GM18951 (cell line): ENCODE results near the gene UQCC2.

Experiments used
- POLR2A ChIP-seq: IDR thresholded peaks from 4 replicates; pipeline ENCODE4 v1.6.1; 2011; ENCODE audit warnings: mild to moderate bottlenecking; ENCODE audit not compliant: insufficient read length, insufficient read depth; ENCODE audit errors: extremely low read depth
- in situ Hi-C: fragments of 300-500 bp; cut with MboI; formaldehyde crosslinking; loops from one replicate; pipeline ENCODE4 v1.12.0; 2022; ENCODE audit warnings: low sequenced_read_pairs, mixed read lengths, inconsistent platforms; ENCODE audit not compliant: unreplicated experiment

Gene UQCC2

DNA sequence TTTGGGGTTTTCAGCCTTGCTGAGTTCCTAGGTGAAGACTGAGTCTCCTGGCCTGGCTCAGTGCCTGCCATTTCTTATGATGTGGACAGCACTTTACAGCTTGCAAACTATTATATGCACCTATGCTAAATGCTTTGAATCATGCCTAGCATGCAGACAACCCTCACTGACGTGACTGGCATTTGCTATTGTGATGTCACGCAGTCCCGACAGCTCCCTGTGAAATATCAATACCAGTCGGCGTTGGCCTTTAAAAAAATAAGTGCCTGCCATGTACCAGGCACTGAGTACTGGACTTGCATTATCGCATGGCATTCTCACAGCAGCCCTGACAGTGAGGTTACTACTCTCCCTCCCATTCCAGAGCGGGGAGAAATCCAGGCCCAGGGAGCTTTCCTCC, 35.5 kb downstream of the UQCC2 start:
- TF ChIP-seq POLR2A, result no peak
- in situ Hi-C loops, result no loop called here

DNA sequence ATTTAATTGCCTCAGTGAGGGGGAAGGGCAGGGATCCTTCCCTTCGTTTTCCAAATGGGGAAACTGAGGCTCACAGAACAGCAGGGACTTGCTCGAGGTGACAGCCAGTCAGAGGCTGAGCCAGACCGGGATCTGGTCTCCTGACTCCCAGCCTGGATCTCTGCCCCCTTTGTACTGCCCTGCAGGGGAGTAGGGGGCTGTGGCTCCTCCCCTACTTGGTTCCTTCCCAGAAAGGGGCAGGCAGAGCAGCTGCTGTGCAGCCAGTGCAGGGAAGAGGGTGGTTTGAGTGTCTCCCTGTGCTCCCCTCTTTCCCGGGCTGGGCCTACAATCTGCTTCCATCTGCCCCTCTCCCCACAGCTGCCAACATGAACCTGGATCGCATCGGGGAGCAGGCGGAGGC, 37.6 kb downstream of the UQCC2 start:
- no peak for TF ChIP-seq POLR2A
- in situ Hi-C loops, result no loop called here

DNA sequence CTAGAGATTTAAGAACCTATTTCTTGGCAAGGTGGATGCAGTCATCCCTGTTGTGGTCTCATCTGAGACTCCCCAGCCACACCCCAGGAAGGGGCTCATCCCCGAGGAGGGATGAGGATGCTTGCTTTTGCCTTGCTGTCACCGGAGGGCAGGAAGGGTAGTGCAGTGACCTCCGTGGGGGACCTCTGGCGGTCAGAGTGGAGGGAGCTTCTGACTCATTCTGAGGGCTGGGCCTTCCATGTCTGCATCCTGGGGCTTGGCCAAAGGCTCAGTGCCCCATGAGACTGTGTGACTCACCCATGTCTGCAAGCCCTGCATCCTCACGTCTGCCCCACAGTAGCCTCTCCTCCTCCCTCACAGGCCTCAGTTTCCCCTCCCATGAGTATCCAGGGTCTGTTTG, 38.7 kb downstream of the UQCC2 start:
- no peak for TF ChIP-seq POLR2A
- in situ Hi-C loops, result no loop called here

DNA sequence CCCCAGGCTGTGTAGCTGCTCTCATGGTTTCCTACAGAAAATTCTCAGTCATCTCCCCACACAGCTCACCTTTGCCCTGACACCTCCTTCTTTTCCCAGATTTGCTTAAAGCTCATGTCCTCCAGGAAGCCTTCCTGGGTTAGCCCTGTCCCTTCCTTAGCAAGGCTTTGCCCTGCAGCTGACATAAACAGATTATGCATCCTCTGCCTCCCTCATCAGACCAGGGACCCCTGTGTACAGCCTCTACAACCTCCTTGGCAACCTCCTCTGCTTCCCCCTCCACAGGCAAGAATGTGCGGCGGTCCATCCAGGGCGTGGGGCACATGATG, 39.8 kb downstream of the UQCC2 start:
- TF ChIP-seq POLR2A, result no peak
- in situ Hi-C loops, result no loop called here

DNA sequence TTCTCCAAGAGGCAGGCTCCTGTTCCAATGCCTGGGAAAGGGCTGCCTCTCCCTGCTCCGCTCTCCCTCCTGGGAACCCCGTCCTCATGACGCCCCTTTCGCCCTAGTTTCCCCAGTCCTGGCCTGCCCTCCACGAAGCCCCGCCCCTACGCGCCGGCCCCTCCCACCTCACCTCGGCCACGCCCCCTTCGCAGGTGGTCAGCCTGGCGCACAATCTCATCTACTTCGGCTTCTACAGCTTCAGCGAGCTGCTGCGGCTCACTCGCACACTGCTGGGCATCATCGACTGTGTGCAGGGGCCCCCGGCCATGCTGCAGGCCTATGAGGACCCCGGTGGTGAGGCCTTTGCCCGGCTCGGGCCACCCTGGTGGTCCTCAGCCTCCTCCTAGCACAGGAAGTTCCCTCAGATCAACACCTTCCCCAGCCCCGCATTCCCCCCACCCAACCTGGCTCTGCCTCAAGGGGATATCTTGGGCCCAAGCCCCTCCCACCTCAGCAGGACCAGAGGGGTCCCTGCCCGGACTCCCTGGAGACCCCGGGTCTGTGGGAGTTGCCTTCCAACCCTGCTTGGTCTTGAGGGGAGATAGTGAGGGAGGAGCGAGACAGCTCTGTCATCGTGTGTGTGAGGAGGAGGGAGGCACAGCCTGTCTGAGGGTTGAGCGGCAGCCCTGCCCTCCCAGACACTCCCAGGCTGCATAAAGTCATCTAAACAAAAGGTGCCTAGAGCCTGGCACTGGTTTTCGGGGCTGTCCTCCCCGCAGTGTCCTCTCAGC, 40.3 kb downstream of the UQCC2 start:
- in situ Hi-C loops, result no loop called here
- no peak for TF ChIP-seq POLR2A

DNA sequence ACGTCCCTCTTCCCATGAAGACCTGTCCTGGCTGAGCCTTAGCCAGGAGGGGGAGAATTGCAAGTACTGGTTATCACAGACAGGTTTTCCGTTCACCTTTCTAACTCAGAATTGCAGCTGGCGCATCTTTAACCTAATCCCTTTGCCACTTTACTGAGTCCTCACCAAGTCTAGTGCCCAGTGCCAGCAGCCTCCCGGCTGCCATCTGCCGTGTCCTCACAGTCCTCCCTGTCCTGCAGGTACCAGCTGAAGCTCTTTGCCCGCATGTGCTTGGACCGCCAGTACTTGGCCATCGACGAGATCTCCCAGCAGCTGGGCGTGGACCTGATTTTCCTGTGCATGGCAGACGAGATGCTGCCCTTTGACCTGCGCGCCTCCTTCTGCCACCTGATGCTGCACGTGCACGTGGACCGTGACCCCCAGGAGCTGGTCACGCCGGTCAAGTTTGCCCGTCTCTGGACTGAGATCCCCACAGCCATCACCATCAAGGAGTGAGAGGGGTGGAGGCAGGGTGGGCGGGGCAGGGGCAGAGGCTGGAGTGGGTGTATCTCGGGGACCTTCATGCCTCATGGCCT, 41.3 kb downstream of the UQCC2 start:
- no peak for TF ChIP-seq POLR2A
- in situ Hi-C loops, result no loop called here

DNA sequence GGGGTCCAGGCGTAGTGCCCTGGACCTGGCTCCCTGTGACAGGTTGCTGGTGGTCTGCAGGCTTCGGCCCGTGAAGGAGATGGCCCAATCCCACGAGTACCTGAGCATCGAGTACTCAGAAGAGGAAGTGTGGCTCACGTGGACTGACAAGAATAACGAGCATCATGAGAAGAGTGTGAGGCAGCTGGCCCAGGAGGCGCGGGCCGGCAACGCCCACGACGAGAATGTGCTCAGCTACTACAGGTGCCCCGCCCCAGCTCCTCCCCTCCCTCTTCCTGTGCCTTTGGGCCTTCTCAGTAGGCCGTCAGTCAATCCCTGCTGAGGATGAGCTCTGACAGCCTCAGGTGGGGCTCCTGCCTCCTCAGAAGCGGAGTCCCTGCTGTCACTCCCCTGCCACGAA, 42.6 kb downstream of the UQCC2 start:
- in situ Hi-C loops, result no loop called here
- TF ChIP-seq POLR2A, result no peak

DNA sequence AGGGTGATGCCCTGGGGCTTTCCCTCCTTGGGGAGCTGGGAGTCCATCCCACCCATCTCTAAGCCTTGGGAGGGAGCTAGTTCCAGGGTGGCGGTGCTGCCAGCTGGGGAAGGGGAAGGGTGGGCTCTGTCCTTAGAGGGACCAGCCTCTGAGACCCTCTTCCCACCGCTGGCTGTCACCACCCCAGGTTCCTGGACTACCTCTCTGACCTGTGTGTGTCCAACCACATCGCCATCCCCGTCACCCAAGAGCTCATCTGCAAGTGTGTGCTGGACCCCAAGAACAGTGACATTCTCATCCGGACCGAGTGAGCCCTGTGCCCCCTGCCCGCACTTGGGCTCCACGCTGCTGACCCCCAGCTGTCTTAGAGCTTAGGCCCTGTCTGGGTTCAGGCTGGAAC, 43.2 kb downstream of the UQCC2 start:
- in situ Hi-C loops, result no loop called here
- TF ChIP-seq POLR2A, result no peak

DNA sequence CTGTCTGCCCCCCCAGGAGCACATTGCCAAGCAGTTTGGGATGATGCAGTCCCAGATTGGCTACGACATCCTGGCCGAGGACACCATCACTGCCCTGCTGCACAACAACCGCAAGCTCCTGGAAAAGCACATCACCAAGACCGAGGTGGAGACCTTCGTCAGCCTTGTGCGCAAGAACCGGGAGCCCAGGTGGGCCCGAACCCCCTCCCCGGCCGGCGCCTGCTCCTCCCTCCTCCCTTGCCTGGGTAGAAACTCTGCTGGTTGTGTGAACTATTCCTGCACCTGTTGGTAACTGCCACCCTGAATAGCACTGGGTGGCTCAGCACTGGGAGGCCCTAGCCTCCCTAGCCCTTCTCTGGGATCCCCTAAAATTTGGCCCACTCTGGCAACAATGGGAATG, 43.7 kb downstream of the UQCC2 start:
- TF ChIP-seq POLR2A, result no peak
- in situ Hi-C loops, result no loop called here

DNA sequence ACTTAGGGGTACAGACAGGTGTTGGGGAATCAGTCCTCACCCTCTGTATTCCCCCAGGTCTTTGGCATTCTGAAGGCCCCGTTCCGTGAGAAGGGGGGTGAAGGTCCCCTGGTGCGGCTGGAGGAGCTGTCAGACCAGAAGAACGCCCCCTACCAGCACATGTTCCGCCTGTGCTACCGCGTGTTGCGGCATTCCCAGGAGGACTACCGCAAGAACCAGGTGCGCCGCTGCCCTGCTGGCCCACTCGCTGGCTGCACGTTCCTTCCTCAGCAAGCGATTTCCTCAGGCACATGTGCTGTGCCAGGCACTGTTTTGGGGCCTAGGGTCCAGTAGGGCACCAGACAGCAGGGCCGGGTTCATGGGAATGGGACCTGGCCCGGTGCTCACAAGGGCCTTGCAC, 44.4 kb downstream of the UQCC2 start:
- in situ Hi-C loops, result no loop called here
- TF ChIP-seq POLR2A, result no peak

DNA sequence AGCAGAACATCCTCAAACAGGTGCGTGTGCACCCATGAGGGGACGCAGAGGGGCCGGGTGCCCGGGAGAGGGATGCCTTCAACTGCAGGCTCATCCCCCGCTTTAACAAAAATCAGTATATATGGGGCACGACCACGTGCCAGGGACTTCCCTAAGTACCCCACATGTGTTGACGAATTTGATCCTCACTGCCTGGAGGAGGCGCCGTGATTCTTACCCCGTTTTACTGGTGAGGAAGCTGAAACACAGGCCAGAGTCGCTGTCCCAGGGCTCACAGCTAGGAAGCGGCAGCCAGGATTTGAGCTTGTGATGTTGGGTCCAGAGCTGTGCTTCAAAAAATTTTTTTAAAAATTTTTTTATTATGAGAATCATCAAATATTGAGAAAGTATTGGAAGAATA, 45.5 kb downstream of the UQCC2 start:
- in situ Hi-C loops, result no loop called here
- TF ChIP-seq POLR2A, result no peak

DNA sequence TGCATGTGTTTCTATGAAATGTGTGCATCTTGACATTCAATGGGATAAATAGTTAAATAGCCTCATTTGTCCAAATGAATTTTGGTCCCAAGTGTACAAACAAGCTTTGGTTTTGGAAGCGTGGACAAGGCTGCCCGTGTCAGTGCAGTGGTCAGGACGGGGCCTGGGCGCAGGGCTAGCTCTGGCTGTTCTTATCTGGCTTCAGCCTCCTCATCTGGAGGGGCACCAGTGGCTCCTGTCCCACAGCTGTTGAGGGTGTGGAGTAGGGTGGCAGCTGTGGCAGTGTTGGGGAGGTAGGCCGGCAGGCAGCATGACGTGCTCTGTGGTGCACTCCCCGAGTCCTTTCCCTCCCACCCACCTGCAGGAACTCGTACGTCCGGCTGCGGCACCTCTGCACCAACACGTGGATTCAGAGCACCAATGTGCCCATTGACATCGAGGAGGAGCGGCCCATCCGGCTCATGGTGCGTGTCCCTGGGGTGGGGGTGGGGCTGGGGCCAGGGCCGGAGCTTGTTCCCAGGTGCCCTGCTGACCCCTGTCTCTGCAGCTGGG, 46.9 kb downstream of the UQCC2 start:
- in situ Hi-C loops, result no loop called here
- no peak for TF ChIP-seq POLR2A

DNA sequence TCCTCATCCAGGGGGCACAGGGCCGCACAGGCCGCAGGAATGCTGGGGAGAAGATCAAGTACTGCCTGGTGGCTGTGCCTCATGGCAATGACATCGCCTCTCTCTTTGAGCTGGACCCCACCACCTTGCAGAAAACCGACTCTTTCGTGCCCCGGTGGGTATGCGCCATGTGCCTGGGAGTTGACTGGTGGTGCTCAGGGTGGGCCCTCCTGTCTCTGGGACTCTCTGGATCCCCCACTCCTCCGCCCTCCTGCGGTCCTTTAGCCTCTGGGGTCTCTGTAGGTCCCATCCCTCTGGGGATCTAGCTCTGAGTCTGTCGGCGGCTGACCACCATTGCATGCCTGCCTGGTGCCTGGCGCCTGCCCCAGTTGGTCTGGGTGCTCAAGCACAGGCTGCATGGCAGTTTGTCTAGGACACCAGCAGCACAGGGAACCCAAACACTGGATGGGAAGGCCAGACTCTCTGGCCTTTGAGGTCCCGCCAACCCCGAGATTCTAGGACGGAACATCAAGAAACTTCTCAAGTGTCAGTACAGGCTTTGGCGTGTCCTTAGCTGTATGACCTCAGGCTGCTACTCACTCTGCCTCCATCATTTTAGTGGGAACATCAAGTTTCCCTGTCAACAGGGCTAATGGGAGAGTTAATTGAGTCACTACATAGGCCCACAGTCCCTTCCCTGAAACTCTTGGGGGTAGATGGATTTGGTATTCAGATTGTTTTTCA, 47.6 kb downstream of the UQCC2 start:
- no peak for TF ChIP-seq POLR2A
- in situ Hi-C loops, result no loop called here

DNA sequence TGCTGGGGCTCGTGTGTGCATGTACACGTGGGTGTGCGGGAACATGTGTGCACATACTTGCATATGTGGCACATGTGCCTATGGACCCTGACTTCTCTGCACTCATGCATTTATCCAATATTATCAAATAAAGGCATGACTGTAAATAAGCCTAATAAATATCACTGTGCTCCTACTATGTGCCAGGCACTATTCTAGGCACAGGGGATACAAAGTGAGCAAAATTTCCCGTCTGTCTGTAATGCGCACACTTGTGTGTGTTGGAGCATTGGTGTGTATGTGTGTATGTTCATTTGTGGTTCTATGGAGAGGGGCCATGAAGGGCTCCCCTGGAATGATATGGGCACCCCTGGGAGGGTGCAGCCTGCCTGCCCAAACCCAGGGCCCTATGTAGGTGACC, 48.5 kb downstream of the UQCC2 start:
- no peak for TF ChIP-seq POLR2A
- in situ Hi-C loops, result no loop called here
